Uterus (tissue), 2 donors: Measurements from ENCODE around the gene SARDH.

Source experiments
- CTCF ChIP-seq, 4 experiments: fragments of 200-600 bp in 2 of 4; fragments of 450-650 bp in 2 of 4; sonication (generic) in 2 of 4; IDR thresholded peaks; one replicate each; pipeline ENCODE4 v1.5.1; 2016 to 2019; ENCODE audit warnings: antibody characterized with exemption in 4 of 4, mild to moderate bottlenecking in 2 of 4, moderate library complexity in 1 of 4
- POLR2A ChIP-seq, 2 donors: fragments of 450-650 bp; IDR thresholded peaks; one replicate each; pipeline ENCODE4 v1.6.1; 2016; ENCODE audit warnings: antibody characterized with exemption in 2 of 2, mild to moderate bottlenecking in 1 of 2, moderate library complexity in 1 of 2

DNA sequence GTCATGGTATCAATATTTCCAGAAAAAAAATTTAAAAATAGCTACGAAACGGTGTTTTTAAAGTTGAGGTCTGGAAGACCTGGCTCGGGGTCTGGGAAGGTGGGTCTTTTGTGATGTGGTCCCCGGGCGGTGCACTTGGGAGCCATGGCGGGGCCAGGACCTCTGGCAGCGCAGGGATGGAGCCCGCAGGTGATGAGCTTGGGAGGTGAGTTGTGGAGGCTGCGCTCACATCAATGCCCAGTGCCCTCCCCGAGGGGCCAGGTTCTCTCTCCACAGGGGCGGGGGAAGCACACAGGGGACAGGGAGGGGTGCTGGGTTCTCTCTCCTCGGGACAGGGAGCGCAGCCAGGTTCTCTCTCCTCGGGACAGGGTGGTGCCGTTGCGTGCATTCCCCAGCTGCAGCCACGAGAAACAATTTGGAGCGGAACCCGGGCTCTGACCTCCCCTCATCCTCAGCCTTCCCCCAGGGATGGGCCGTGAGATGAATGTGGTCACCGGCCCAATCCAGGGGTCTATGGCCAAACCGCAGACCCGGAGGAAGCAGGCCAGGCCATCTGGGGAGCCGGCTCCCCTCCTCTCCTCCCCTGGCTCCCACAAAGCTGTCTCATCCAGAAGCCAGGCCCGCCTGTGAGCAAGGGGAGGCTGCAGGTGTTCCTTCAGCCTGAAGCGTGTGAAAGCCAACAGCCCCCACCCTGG is 76.2 kb downstream of the SARDH start:
- TF ChIP-seq CTCF (IDR thresholded peaks at IDR 0.05) (no peak), POLR2A (IDR thresholded peaks at IDR 0.05) (no peak)
